ENCODE data around the gene NPAS3.

DNA sequence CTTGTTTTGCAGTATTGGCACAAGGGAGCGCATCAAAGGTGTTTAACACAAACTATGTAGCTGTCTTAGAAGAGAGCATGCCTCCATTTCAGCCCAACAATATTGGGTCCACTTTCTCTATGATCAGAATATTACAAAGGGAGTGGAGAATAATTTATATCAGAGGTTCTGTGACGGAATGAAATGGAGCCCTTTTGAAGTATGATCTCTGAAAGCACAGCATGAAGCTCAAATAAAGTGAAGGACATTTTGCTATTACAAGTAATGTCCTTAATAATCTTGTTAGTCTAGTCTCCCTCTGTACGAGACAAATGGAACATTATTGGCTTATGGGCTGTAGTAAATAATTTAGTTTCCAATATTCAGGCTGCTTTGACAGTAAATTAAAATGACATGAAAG lies 302.7 kb downstream of the NPAS3 start:
- TF ChIP-seq, protein P1, sequence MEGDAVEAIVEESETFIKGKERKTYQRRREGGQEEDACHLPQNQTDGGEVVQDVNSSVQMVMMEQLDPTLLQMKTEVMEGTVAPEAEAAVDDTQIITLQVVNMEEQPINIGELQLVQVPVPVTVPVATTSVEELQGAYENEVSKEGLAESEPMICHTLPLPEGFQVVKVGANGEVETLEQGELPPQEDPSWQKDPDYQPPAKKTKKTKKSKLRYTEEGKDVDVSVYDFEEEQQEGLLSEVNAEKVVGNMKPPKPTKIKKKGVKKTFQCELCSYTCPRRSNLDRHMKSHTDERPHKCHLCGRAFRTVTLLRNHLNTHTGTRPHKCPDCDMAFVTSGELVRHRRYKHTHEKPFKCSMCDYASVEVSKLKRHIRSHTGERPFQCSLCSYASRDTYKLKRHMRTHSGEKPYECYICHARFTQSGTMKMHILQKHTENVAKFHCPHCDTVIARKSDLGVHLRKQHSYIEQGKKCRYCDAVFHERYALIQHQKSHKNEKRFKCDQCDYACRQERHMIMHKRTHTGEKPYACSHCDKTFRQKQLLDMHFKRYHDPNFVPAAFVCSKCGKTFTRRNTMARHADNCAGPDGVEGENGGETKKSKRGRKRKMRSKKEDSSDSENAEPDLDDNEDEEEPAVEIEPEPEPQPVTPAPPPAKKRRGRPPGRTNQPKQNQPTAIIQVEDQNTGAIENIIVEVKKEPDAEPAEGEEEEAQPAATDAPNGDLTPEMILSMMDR (IDR thresholded peaks at IDR 0.05; ENCODE audit: borderline replicate concordance, extremely low read depth, low read length, poor library complexity, severe bottlenecking): no peak
- TF ChIP-seq EZH2 (IDR thresholded peaks at IDR 0.05; ENCODE audit: borderline replicate concordance, low read depth, low read length, severe bottlenecking): no peak

Measured in DND-41 (cell line).